Measurements from ENCODE around the gene EREG.
"Not testable (repeated sequence)": the region's sequence is repeated elsewhere in the genome, so short reads cannot be mapped to it uniquely, and the experiment has no call there.

The EREG gene

DNA sequence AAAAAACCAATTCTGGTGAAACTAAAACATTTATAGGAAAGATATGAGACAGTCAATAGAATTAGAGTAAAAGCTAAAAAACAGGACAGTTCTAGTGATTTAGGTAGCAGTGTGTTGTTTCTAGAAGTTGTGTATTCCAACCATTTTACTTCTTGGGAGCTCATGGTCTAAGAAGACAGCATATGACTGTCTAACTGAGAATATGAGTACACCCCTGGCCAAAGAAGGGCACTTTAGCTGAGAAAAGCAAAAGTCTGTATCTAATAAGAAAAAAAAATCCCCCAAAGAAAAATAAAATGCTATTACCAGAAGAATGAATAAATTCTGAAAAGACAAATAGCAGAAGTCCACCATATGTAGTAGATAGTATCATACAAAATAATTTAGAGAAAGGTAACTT, 26.4 kb downstream of the EREG start:
- no peaks in the 10 kb centered on the region for H3K36me3 ChIP-seq
- no peak overlapping the region for H3K4me3 ChIP-seq (ENCODE audit: low read depth, low read length)
- H3K27ac ChIP-seq, result no peak overlapping the region
- TF ChIP-seq, protein P1, sequence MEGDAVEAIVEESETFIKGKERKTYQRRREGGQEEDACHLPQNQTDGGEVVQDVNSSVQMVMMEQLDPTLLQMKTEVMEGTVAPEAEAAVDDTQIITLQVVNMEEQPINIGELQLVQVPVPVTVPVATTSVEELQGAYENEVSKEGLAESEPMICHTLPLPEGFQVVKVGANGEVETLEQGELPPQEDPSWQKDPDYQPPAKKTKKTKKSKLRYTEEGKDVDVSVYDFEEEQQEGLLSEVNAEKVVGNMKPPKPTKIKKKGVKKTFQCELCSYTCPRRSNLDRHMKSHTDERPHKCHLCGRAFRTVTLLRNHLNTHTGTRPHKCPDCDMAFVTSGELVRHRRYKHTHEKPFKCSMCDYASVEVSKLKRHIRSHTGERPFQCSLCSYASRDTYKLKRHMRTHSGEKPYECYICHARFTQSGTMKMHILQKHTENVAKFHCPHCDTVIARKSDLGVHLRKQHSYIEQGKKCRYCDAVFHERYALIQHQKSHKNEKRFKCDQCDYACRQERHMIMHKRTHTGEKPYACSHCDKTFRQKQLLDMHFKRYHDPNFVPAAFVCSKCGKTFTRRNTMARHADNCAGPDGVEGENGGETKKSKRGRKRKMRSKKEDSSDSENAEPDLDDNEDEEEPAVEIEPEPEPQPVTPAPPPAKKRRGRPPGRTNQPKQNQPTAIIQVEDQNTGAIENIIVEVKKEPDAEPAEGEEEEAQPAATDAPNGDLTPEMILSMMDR (IDR thresholded peaks at IDR 0.05; ENCODE audit: low read depth, low read length), result no peak
- H3K9me3 ChIP-seq (ENCODE audit: severe bottlenecking), result no peaks in the 10 kb centered on the region
- DNase-seq, result no peak
- no peaks in the 10 kb centered on the region for H3K27me3 ChIP-seq (ENCODE audit: insufficient read depth, low read depth, severe bottlenecking)

DNA sequence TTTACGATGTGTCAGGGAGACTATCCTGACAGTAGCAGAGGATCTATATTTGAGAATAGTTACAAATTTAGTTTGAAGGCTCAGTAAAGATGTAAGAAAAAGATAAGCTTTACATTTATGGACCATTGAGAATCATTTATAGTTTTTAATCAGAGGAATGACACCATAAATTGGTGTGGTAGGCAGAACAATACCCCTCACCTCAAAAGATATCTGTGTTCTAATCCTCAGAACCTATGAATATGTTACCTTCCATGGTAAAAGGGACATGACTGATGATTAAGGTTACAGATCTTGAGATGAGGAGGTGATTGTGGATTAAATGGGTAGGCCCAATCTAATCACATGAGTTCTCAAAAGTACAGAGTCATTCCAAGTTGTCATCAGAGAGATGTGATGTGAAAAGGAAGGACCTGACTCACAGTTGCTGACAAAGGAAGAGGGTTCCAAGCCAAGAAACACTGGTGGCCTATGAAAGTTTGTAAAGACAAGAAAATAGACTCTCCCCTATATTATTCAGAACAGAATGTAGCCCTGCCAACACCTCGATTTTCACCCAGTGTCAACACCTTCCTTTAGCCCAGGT, 27.0 kb downstream of the EREG start:
- Histone ChIP-seq H3K27ac (no peak overlapping the region), H3K9me3 (ENCODE audit: severe bottlenecking) (no peaks in the 10 kb centered on the region), H3K4me3 (ENCODE audit: low read depth, low read length) (no peak overlapping the region), H3K27me3 (ENCODE audit: insufficient read depth, low read depth, severe bottlenecking) (no peaks in the 10 kb centered on the region), H3K36me3 (no peaks in the 10 kb centered on the region)
- no peak for DNase-seq
- TF ChIP-seq, protein P1 (IDR thresholded peaks at IDR 0.05; ENCODE audit: low read depth, low read length), result no peak

DNA sequence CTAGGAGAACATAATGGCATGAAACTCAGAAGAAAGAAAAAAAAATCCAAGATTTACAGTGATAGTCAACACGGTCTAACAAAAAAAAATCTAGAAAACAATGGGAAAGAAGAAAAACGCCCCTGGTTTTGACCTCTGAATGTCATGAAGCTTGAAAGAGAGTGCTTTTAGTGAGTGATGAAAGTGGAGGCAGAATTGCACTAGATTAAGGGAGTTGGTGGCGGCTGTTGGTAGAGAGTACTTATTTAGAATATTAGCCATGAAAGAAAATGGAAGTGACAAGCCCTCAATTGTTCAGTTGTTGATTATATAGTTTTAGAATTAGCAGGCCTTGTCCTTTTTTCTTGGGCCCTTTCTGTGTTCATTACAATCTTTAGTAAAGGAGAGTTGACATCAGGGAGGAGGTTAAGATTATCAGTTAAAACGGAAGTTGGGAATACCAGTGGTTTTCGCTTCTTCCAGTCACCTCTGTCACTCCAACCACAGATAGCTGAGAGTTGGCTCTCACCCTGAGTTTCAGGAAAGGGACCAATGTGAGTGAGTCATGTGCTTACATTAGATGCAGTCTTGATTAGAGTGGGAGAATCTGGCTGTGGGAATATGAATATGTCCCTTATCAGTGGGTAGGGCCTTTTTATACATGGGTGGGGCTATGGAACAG, 29.7 kb downstream of the EREG start:
- DNase-seq, result no peak
- H3K9me3 ChIP-seq (ENCODE audit: severe bottlenecking), result no peaks in the 10 kb centered on the region
- TF ChIP-seq, protein P1 (IDR thresholded peaks at IDR 0.05; ENCODE audit: low read depth, low read length), result no peak
- no peaks in the 10 kb centered on the region for H3K27me3 ChIP-seq (ENCODE audit: insufficient read depth, low read depth, severe bottlenecking)
- no peaks in the 10 kb centered on the region for H3K36me3 ChIP-seq
- H3K4me3 ChIP-seq (ENCODE audit: low read depth, low read length), result no peak overlapping the region
- H3K27ac ChIP-seq, result no peak overlapping the region

DNA sequence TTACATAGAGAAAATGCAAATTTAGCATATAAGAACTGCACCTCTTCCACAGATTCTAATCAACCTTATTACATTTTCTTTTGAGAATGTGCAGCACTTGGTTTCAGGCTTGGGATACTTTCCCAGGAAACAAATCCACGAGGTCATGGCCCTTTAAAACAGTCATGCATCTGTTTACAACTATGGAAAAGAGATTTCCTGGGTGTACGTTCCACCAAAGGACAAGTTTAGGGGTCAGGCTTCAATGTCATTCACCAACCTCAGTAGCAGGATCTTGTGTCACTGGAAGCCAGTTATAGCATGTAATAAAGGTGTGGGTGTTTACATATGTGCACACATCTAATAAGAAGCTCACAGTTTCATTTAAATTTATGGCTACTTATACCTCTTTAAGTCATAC, 30.7 kb downstream of the EREG start:
- TF ChIP-seq, protein P1 (IDR thresholded peaks at IDR 0.05; ENCODE audit: low read depth, low read length), result no peak
- H3K27me3 ChIP-seq (ENCODE audit: insufficient read depth, low read depth, severe bottlenecking), result no peaks in the 10 kb centered on the region
- H3K36me3 ChIP-seq, result no peaks in the 10 kb centered on the region
- H3K27ac ChIP-seq, result no peak overlapping the region
- DNase-seq, result no peak
- H3K9me3 ChIP-seq (ENCODE audit: severe bottlenecking), result no peaks in the 10 kb centered on the region
- H3K4me3 ChIP-seq (ENCODE audit: low read depth, low read length), result no peak overlapping the region

DNA sequence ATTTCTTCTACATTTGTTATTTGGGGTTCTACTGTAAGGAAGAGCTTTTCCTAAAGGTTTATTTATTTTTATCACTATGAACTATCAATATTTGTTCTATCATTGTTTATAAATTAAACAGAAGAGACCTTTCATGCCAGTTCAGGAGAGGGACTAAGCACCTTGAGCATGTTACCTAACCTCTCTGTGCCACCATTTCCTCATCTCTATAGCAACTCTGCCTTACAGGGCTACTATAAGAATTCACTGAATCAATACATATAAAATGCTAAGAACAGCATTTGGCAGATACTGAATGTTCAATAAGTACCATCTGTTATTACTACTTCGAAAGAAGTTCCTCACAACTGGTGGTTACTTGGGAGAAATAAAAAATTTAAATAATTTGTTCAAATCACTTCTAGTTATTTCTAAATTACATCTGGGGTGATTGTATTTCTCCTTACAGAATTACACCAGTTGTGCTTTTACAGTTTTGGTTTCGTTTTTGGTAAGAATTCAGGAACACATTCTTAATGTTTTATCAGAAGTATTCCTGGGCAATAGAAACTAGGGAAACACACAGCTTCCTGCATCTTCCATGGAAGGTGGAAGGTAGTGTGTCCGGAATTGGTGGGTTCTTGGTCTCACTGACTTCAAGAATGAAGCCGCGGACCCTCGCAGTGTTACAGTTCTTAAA, 32.9 kb downstream of the EREG start:
- Histone ChIP-seq H3K36me3 (no peaks in the 10 kb centered on the region), H3K27ac (no peak overlapping the region), H3K9me3 (ENCODE audit: severe bottlenecking) (no peaks in the 10 kb centered on the region), H3K4me3 (ENCODE audit: low read depth, low read length) (no peak overlapping the region), H3K27me3 (ENCODE audit: insufficient read depth, low read depth, severe bottlenecking) (no peaks in the 10 kb centered on the region)
- DNase-seq, result no peak
- TF ChIP-seq, protein P1 (IDR thresholded peaks at IDR 0.05; ENCODE audit: low read depth, low read length), result no peak

DNA sequence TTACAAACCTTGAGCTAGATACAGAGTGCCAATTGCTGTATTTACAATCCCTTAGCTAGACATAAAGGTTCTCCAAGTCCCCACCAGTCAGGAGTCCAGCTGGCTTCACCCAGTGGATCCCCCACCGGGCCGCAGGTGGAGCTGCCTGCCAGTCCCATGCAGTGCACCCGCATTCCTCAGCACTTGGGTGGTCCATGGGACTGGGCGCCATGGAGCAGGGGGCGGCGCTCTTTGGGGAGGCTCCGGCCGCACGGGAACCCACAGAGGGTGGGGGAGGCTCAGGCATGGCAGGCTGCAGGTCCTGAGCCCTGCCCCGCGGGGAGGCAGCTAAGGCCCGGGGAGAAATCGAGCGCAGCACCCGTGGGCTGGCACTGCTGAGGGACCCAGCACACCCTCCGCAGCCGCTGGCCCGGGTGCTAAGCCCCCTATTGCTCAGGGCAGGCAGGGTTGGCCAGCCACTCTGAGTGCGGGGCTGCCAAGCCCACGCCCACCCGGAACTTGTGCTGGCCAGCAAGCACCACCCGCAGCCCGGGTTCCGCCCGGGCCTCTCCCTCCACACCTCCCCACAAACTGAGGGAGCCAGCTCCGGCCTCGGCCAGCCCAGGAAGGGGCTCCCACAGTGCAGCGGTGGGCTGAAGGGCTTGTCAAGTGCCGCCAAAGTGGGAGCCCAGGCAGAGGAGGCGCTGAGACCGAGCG, 34.1 kb downstream of the EREG start:
- H3K27ac ChIP-seq; H3K9me3 ChIP-seq (ENCODE audit: severe bottlenecking); DNase-seq; H3K27me3 ChIP-seq (ENCODE audit: insufficient read depth, low read depth, severe bottlenecking); H3K4me3 ChIP-seq (ENCODE audit: low read depth, low read length); H3K36me3 ChIP-seq: not testable (repeated sequence)
